ENCODE measurements around the gene EVC.

Gene EVC

DNA sequence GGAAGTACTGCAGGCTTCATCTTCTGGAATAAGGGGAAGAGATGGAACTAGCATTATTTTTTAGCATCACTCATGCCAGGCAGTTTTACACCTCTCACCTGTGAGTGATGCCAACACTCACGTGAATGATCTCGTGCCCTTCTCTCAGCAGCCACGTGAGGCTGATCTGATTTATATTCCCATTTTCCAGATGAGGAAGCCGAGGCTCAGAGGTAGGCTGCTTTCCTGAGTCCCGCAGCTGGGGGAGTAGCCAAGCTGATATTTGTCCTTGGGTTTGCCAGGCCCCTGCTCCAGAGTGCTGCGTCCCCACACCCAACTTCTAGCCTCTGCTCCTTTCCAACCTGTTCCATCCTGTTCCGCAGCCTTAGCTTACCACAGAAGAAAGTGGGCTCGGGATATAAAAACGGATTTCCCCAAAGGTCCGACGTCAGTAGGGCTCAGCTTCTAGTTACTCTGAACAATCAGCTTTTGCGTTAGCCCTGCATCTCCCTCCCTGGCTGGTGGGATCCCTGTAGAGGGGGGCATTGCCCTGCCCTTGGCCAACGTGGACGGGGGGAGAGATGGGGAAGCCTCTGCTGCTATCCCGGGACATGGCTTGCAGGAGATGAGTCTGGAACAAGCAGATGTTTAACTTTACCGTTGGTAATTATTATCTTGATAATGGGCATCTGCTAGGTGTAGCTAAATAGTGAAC lies 9.3 kb downstream of the EVC start:
- ATAC-seq (ENCODE audit: insufficient read depth, low read depth) = no peak
- H3K79me2 ChIP-seq (ENCODE audit: insufficient read depth, low read length) = no peaks in the 10 kb centered on the region
- H3K36me3 ChIP-seq (ENCODE audit: insufficient read depth, low read length) = no peaks in the 10 kb centered on the region
- H3K9me3 ChIP-seq (ENCODE audit: insufficient read depth, low read length, severe bottlenecking) = peaks cover 2% of the 10 kb centered on the region
- TF ChIP-seq, protein P1, sequence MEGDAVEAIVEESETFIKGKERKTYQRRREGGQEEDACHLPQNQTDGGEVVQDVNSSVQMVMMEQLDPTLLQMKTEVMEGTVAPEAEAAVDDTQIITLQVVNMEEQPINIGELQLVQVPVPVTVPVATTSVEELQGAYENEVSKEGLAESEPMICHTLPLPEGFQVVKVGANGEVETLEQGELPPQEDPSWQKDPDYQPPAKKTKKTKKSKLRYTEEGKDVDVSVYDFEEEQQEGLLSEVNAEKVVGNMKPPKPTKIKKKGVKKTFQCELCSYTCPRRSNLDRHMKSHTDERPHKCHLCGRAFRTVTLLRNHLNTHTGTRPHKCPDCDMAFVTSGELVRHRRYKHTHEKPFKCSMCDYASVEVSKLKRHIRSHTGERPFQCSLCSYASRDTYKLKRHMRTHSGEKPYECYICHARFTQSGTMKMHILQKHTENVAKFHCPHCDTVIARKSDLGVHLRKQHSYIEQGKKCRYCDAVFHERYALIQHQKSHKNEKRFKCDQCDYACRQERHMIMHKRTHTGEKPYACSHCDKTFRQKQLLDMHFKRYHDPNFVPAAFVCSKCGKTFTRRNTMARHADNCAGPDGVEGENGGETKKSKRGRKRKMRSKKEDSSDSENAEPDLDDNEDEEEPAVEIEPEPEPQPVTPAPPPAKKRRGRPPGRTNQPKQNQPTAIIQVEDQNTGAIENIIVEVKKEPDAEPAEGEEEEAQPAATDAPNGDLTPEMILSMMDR (IDR thresholded peaks at IDR 0.05; ENCODE audit: borderline replicate concordance, extremely low read depth, low read length, poor library complexity, severe bottlenecking) = no peak
- TF ChIP-seq EZH2 (IDR thresholded peaks at IDR 0.05; ENCODE audit: borderline replicate concordance, low read depth, low read length, severe bottlenecking) = no peak
- DNase-seq = no peak
- no peak overlapping the region for H3K4me2 ChIP-seq (ENCODE audit: insufficient read depth, low read length)
- H4K20me1 ChIP-seq (ENCODE audit: insufficient read depth, low read length) = no peaks in the 10 kb centered on the region
- H3K27ac ChIP-seq (ENCODE audit: low read length) = no peak overlapping the region
- H3K9ac ChIP-seq (ENCODE audit: low read depth, low read length) = no peak overlapping the region
- H3K4me1 ChIP-seq (ENCODE audit: insufficient read depth, low read length) = no peaks in the 10 kb centered on the region
- peaks cover 7% of the 10 kb centered on the region for H3K27me3 ChIP-seq (ENCODE audit: insufficient read depth, low read length, poor library complexity)
- H2AFZ ChIP-seq (ENCODE audit: low read depth, low read length) = no peak overlapping the region
- H3K4me3 ChIP-seq (ENCODE audit: low read depth in 1 of 2, low read length in 2 of 2) = no peak overlapping the region

DNA sequence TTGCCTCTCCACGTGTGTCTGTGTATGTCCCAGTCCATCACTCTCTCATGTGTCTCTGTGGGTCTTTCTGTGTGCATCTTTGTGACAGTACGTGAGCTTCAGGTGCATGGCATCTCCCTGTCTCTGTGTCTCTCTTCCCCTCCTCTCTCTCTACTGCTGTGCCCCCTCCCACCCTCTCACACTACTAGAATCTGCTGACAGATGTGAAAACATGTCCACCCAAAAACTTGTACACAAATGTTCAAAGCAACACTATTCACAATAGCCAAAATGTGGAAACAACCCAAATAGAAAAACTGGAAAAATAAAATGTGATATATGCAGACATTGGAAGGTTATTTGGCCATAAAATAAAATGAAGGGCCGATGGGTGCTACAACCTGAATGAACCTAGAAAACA lies 10.0 kb downstream of the EVC start:
- TF ChIP-seq, protein P1 (IDR thresholded peaks at IDR 0.05; ENCODE audit: borderline replicate concordance, extremely low read depth, low read length, poor library complexity, severe bottlenecking) = no peak
- no peak for TF ChIP-seq EZH2 (IDR thresholded peaks at IDR 0.05; ENCODE audit: borderline replicate concordance, low read depth, low read length, severe bottlenecking)
- no peak for DNase-seq
- ATAC-seq (ENCODE audit: insufficient read depth, low read depth) = no peak
- no peaks in the 10 kb centered on the region for H3K4me1 ChIP-seq (ENCODE audit: insufficient read depth, low read length)
- H4K20me1 ChIP-seq (ENCODE audit: insufficient read depth, low read length) = no peaks in the 10 kb centered on the region
- no peaks in the 10 kb centered on the region for H3K36me3 ChIP-seq (ENCODE audit: insufficient read depth, low read length)
- H3K9me3 ChIP-seq (ENCODE audit: insufficient read depth, low read length, severe bottlenecking) = no peaks in the 10 kb centered on the region
- H2AFZ ChIP-seq (ENCODE audit: low read depth, low read length) = no peak overlapping the region
- H3K9ac ChIP-seq (ENCODE audit: low read depth, low read length) = no peak overlapping the region
- H3K79me2 ChIP-seq (ENCODE audit: insufficient read depth, low read length) = no peaks in the 10 kb centered on the region
- peaks cover 7% of the 10 kb centered on the region for H3K27me3 ChIP-seq (ENCODE audit: insufficient read depth, low read length, poor library complexity)
- H3K27ac ChIP-seq (ENCODE audit: low read length) = no peak overlapping the region
- no peak overlapping the region for H3K4me3 ChIP-seq (ENCODE audit: low read depth in 1 of 2, low read length in 2 of 2)
- H3K4me2 ChIP-seq (ENCODE audit: insufficient read depth, low read length) = no peak overlapping the region

DNA sequence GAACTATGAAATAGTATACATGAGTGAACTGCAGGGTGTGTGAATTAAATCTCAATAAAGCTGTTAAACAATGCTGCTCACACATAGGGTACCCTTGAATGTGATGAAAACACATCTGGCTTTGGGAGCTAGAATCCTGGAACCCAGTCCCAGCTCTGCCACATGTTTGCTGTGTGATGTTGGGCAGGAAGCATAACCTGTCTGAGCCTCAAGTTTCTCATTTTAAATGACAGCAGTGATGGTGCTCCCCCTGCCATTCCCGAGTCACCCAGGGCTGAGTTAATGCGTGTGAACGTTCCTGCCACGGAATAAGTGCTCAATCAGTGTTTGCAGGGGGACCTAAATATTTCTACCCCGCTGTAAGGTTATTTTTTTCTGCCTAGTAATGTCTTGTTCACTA lies 10.9 kb downstream of the EVC start:
- Histone ChIP-seq H3K27me3 (ENCODE audit: insufficient read depth, low read length, poor library complexity) (peaks cover 7% of the 10 kb centered on the region), H3K4me2 (ENCODE audit: insufficient read depth, low read length) (no peak overlapping the region), H3K4me3 (ENCODE audit: low read depth in 1 of 2, low read length in 2 of 2) (no peak overlapping the region), H2AFZ (ENCODE audit: low read depth, low read length) (no peak overlapping the region), H4K20me1 (ENCODE audit: insufficient read depth, low read length) (no peaks in the 10 kb centered on the region), H3K9ac (ENCODE audit: low read depth, low read length) (no peak overlapping the region), H3K36me3 (ENCODE audit: insufficient read depth, low read length) (no peaks in the 10 kb centered on the region), H3K9me3 (ENCODE audit: insufficient read depth, low read length, severe bottlenecking) (no peaks in the 10 kb centered on the region), H3K4me1 (ENCODE audit: insufficient read depth, low read length) (no peaks in the 10 kb centered on the region), H3K79me2 (ENCODE audit: insufficient read depth, low read length) (no peaks in the 10 kb centered on the region), H3K27ac (ENCODE audit: low read length) (no peak overlapping the region)
- ATAC-seq (ENCODE audit: insufficient read depth, low read depth) (no peak), DNase-seq (no peak)
- TF ChIP-seq, protein P1 (IDR thresholded peaks at IDR 0.05; ENCODE audit: borderline replicate concordance, extremely low read depth, low read length, poor library complexity, severe bottlenecking) = no peak
- TF ChIP-seq EZH2 (IDR thresholded peaks at IDR 0.05; ENCODE audit: borderline replicate concordance, low read depth, low read length, severe bottlenecking) = no peak
